Body of pancreas (tissue), 4 donors: Measurements from ENCODE around the gene GFAP.

Experiments used
- CTCF ChIP-seq, 7 experiments: fragments of 450-650 bp in 4 of 7; fragments of 200-600 bp in 3 of 7; sonication (generic) in 3 of 7; IDR thresholded peaks; one replicate each; pipeline ENCODE4 v1.5.1; 2016 to 2019; ENCODE audit warnings: antibody characterized with exemption in 7 of 7
- POLR2A ChIP-seq, 3 donors: fragments of 450-650 bp; IDR thresholded peaks; one replicate each; pipeline ENCODE4 v1.6.1; 2016; ENCODE audit warnings: antibody characterized with exemption in 3 of 3, mild to moderate bottlenecking in 2 of 3

GRCh38 chr17:44900894-44901293 is 14.4 kb downstream of the GFAP start:
- TF ChIP-seq CTCF (IDR thresholded peaks at IDR 0.05) (no peak), POLR2A (IDR thresholded peaks at IDR 0.05) (no peak)
